Activated B cell treated with CpG ODN at 0.5 μM for 24 hours (primary cell): ENCODE measurements around the gene PRR5L. TPM values are rescaled to one million over a fixed set of nuclear protein-coding genes. Genes with fewer than 3 reads are reported as not detected.

Experiments
- ATAC-seq: fragments of 200-7000 bp; cut with Tn5 transposase; one replicate; pipeline ENCODE4 v1.10.0; 2021; ENCODE audit warnings: low read depth, mild to moderate bottlenecking, moderate library complexity
- CTCF ChIA-PET: fragments of 350-600 bp; sonication (Branson Sonifier 250); formaldehyde crosslinking; loops from one replicate; lab custom pipeline; 2021; ENCODE audit warnings: antibody characterized with exemption; lab: Charles Lee
- POLR2A ChIA-PET: fragments of 350-600 bp; sonication (Branson Sonifier 250); formaldehyde crosslinking; loops from one replicate; lab custom pipeline; 2021; ENCODE audit warnings: antibody characterized with exemption; lab: Charles Lee
- DNase-seq: peaks from one replicate; pipeline ENCODE4 v3.0.0; 2022
- H3K27ac Mint-ChIP-seq: one replicate; pipeline ENCODE4 v1.8.0; 2020; ENCODE audit warnings: mixed read lengths
- H3K27me3 Mint-ChIP-seq: one replicate; pipeline ENCODE4 v1.8.0; 2021; ENCODE audit warnings: mixed read lengths
- H3K36me3 Mint-ChIP-seq: one replicate; pipeline ENCODE4 v1.8.0; 2021; ENCODE audit warnings: low read depth, mixed read lengths
- H3K4me1 Mint-ChIP-seq: one replicate; pipeline ENCODE4 v1.8.0; 2021; ENCODE audit warnings: mixed read lengths
- H3K4me3 Mint-ChIP-seq: one replicate; pipeline ENCODE4 v1.8.0; 2020; ENCODE audit warnings: mild to moderate bottlenecking, mixed read lengths
- H3K9me3 Mint-ChIP-seq: one replicate; pipeline ENCODE4 v1.8.0; 2020; ENCODE audit warnings: mixed read lengths
- intact Hi-C: fragments of 100-400 bp; cut with micrococcal nuclease; formaldehyde crosslinking; loops from one replicate; pipeline ENCODE4 v1.15.1; 2024
- total RNA-seq: library from RNA; stranded (reverse); gene quantifications from 2 replicates; pipeline ENCODE4 v1.2.3, GENCODE V29; 2022
- TF ChIP-seq, protein P1 (sequence below): fragments of 200-600 bp; IDR thresholded peaks from one replicate; pipeline ENCODE4 v1.8.0; 2022; ENCODE audit warnings: antibody characterized with exemption, mild to moderate bottlenecking

PRR5L gene
- total RNA-seq, 1 donor from 2014 or later: 1.0 TPM

DNA sequence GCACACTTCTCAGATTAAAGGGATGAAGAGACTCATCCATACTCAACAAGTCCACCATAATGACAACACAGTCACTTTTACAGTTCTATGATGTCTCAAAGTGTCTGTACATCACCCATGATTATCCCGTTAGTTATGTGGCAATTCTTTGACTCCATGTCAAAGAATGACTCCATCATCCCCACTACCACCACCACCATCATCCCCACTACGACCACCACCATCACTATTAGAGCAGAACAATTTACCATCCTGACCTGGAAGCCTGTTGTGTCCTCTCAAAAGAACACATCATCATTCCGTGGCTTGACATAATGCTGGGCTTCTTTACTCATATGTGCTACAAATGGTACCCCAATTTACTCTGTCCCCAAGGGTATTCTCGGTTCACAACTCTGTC, 13.7 kb downstream of the PRR5L start:
- H3K27me3 Mint-ChIP-seq: peaks cover 6% of the 10 kb centered on the region
- ChIA-PET POLR2A (no interaction called here), CTCF (interaction anchor here (0.6 kb wide), 1 partner anchor 164 kb away, joined by 4 read pairs; no protein-coding TSS in a partner anchor)
- no peak for ATAC-seq
- no peaks in the 10 kb centered on the region for H3K4me1 Mint-ChIP-seq
- no peak for DNase-seq
- TF ChIP-seq, protein P1, sequence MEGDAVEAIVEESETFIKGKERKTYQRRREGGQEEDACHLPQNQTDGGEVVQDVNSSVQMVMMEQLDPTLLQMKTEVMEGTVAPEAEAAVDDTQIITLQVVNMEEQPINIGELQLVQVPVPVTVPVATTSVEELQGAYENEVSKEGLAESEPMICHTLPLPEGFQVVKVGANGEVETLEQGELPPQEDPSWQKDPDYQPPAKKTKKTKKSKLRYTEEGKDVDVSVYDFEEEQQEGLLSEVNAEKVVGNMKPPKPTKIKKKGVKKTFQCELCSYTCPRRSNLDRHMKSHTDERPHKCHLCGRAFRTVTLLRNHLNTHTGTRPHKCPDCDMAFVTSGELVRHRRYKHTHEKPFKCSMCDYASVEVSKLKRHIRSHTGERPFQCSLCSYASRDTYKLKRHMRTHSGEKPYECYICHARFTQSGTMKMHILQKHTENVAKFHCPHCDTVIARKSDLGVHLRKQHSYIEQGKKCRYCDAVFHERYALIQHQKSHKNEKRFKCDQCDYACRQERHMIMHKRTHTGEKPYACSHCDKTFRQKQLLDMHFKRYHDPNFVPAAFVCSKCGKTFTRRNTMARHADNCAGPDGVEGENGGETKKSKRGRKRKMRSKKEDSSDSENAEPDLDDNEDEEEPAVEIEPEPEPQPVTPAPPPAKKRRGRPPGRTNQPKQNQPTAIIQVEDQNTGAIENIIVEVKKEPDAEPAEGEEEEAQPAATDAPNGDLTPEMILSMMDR: no peak
- peaks cover 2% of the 10 kb centered on the region for H3K9me3 Mint-ChIP-seq
- H3K36me3 Mint-ChIP-seq: no peaks in the 10 kb centered on the region
- H3K4me3 Mint-ChIP-seq: no peak overlapping the region
- intact Hi-C loops: no loop called here
- H3K27ac Mint-ChIP-seq: no peak overlapping the region

DNA sequence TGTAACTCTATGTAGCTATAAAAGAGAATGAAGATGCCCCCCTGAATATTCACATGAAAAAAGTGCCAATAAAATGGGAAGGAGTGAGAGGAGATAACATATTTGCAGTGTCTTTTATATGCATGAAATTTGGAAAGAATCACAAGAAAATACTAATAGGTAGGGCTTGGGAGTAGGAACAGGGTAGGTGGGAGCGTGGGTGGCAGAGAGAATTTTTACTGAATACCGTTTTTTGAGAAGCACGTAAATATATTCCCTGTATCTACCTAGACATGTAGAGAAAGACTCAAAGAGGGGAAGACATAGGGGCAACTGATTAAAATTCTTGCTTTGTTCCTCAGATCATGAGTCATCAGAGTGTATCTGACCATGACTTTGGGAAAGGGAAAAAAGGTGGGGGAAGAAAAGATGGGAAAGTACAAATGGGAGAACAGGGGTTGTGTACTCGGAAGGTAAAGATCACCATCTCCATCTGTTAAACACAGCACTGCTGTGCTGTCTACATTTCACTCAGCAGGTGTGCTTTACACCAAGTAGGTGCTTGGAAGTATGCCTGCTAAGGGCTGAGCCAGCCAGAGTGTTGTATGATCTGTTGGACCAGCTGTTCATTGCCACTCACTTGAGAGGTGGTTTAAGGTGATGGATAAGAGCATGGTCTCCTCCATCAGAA, 16.0 kb downstream of the PRR5L start:
- Mint-ChIP-seq H3K4me1 (no peaks in the 10 kb centered on the region), H3K27me3 (peaks cover 10% of the 10 kb centered on the region), H3K9me3 (no peaks in the 10 kb centered on the region), H3K27ac (no peak overlapping the region), H3K4me3 (no peak overlapping the region), H3K36me3 (no peaks in the 10 kb centered on the region)
- ChIA-PET POLR2A (no interaction called here), CTCF (interaction anchor here (1.2 to 2.6 kb wide), 2 partner anchors 167 to 181 kb away, joined by 5 to 7 read pairs; no protein-coding TSS in a partner anchor)
- TF ChIP-seq, protein P1: no peak
- DNase-seq (no peak), ATAC-seq (no peak)
- intact Hi-C loops: no loop called here

DNA sequence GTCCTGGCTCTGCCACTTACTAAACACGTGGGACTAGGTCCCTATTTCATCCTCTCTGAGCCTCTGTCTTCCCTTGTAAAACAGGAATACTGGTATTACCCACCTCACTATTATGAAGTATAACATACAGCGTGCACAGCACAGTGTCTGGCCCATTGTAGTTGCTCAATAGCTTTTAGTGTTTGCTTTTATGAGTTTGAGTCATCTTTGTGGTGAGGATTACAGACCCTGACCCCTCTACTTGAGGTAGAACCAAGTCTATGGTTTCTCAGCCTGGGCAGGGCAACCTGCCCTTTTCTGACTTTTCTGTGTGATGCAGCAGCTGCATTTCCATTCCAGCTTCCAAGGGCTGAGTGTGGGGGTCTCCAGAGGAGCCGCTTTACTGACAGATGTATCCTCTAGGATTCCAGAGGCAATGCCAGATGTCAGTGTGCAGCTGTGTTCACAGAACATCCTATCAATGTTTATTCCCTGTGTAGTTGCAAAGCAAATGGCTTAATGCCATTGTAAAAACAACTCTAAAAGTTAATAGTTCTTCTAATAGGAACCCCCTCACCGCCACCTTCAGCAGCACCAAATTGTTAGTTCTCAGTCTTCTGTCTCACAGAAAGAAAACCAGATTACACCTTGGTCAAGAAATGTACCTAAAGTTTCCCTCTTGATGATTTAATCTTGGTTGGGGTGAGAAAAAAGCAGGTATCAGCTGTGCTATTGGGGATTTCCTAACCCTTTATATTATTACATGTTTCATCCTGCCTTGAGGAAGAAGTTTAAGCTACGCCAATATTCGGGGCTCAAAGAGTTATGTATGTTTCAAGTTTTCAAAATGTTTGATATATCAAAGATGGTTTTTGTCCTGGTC, 16.8 kb downstream of the PRR5L start:
- ATAC-seq: no peak
- Mint-ChIP-seq H3K27me3 (peaks cover 12% of the 10 kb centered on the region), H3K4me3 (no peak overlapping the region)

DNA sequence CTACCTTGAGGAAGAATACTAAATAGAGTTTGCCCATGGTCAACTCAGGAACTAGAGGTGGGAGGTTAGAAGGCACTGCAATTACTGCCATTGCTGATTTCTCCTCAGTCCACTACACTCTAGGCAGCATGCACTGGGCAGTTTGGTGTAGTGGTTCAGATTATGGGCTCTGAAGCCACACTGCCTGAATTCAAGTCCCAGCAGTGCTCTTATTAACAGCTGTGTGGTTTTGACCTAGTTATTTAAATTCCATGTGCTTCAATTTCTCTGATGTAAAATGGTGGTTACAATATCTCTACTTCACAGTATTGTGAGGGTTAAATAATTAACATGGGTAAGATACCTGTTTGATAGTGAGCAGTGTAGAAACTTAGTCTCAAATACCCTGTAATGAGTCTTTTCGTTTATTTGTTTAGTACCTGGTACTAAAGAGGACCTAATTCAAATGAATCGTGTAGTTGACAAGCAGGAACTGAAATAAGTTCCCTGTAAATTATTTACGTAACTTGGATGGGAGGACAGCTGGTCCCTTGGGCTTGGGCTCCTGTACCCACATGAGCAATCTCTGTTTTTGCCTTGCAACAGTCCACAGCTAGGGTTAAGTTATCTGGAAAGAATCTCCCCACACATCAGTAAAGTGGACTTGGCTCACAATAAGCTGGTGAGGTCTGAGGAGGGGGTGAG, 17.8 kb downstream of the PRR5L start:
- H3K4me3 Mint-ChIP-seq: no peak overlapping the region
- DNase-seq (no peak), ATAC-seq (no peak)
- TF ChIP-seq, protein P1: no peak
- POLR2A ChIA-PET: interaction anchor here (0.9 kb wide), 1 partner anchor 13 kb away, joined by 3 read pairs; no protein-coding TSS in a partner anchor
- H3K27me3 Mint-ChIP-seq: peaks cover 17% of the 10 kb centered on the region
- no peaks in the 10 kb centered on the region for H3K36me3 Mint-ChIP-seq
- CTCF ChIA-PET: no interaction called here
- H3K4me1 Mint-ChIP-seq: no peaks in the 10 kb centered on the region
- intact Hi-C loops: no loop called here
- H3K27ac Mint-ChIP-seq: no peak overlapping the region
- no peaks in the 10 kb centered on the region for H3K9me3 Mint-ChIP-seq

More for the DNA sequence above, 16.8 kb downstream of the PRR5L start:
- ChIA-PET CTCF (interaction anchor here (2.6 kb wide), 1 partner anchor 180 kb away, joined by 7 read pairs; no protein-coding TSS in a partner anchor), POLR2A (interaction anchor here (0.9 kb wide), 1 partner anchor 12 kb away, joined by 3 read pairs; no protein-coding TSS in a partner anchor)
- Mint-ChIP-seq H3K27ac (no peak overlapping the region), H3K9me3 (no peaks in the 10 kb centered on the region), H3K4me1 (no peaks in the 10 kb centered on the region), H3K36me3 (no peaks in the 10 kb centered on the region)
- TF ChIP-seq, protein P1: no peak
- intact Hi-C loops: no loop called here
- DNase-seq: no peak
